Neural cell (in vitro differentiated cells): ENCODE results near the gene CSAG3. TPM values are rescaled to one million over a fixed set of nuclear protein-coding genes. Genes with fewer than 3 reads are reported as not detected.

ENCODE experiments used
- H2AFZ ChIP-seq: fragments of 200-600, 300-800 bp; sonication (generic), shearing (Covaris generic); 2 replicates; pipeline ENCODE4 v1.6.0; 2014; ENCODE audit warnings: low read depth, mild to moderate bottlenecking, antibody characterized with exemption, low read length, moderate library complexity
- H3F3A ChIP-seq: fragments of 200-600 bp; shearing (Covaris generic); 2 replicates; pipeline ENCODE4 v1.6.1; 2016; ENCODE audit warnings: mild to moderate bottlenecking, moderate library complexity, mixed read lengths, antibody characterized with exemption, low read length; ENCODE audit not compliant: insufficient read depth, poor library complexity, severe bottlenecking
- H3K27ac ChIP-seq: fragments of 200-600, 300-800 bp; sonication (generic), shearing (Covaris generic); 2 replicates; pipeline ENCODE4 v1.5.1; 2014; ENCODE audit warnings: mild to moderate bottlenecking, low read length, moderate library complexity
- H3K27me3 ChIP-seq: fragments of 300-800, 200-600 bp; sonication (generic), shearing (Covaris generic); 2 replicates; pipeline ENCODE4 v1.6.0; 2014; ENCODE audit warnings: mild to moderate bottlenecking, low read depth, low read length, moderate library complexity; ENCODE audit not compliant: insufficient read depth
- H3K36me3 ChIP-seq: fragments of 300-800, 200-600 bp; sonication (generic), shearing (Covaris generic); 2 replicates; pipeline ENCODE4 v1.5.1; 2014; ENCODE audit warnings: mild to moderate bottlenecking, antibody characterized with exemption, low read length, moderate library complexity; ENCODE audit not compliant: insufficient read depth
- H3K4me2 ChIP-seq: fragments of 300-800, 200-600 bp; sonication (generic), shearing (Covaris generic); 2 replicates; pipeline ENCODE4 v1.6.0; 2014; ENCODE audit warnings: mild to moderate bottlenecking, low read length
- H3K4me3 ChIP-seq: fragments of 300-800, 200-600 bp; sonication (generic), shearing (Covaris generic); 2 replicates; pipeline ENCODE4 v1.5.1; 2014; ENCODE audit warnings: mild to moderate bottlenecking, low read length, moderate library complexity
- H3K79me2 ChIP-seq: fragments of 200-600 bp; shearing (Covaris generic); replicated peaks from 2 replicates; pipeline ENCODE4 v1.6.0; 2014; ENCODE audit warnings: mild to moderate bottlenecking, low read length, moderate library complexity; ENCODE audit not compliant: insufficient read depth
- H3K9ac ChIP-seq: fragments of 300-800, 200-600 bp; sonication (generic), shearing (Covaris generic); 2 replicates; pipeline ENCODE4 v1.6.1; 2016; ENCODE audit warnings: mild to moderate bottlenecking, low read length, mixed read lengths
- H3K9me2 ChIP-seq: fragments of 200-600 bp; shearing (Covaris generic); 2 replicates; pipeline ENCODE4 v1.6.1; 2016; ENCODE audit warnings: mild to moderate bottlenecking, low read length, mixed read lengths; ENCODE audit not compliant: insufficient read depth
- H3K9me3 ChIP-seq: fragments of 200-600, 300-800 bp; sonication (generic), shearing (Covaris generic); 2 replicates; pipeline ENCODE4 v1.6.1; 2016; ENCODE audit warnings: mild to moderate bottlenecking, mixed run types, low read length, moderate library complexity, mixed read lengths
- H4K20me1 ChIP-seq: fragments of 200-600 bp; shearing (Covaris generic); 2 replicates; pipeline ENCODE4 v1.6.1; 2016; ENCODE audit warnings: mild to moderate bottlenecking, mixed run types; ENCODE audit not compliant: insufficient read depth
- MXI1 ChIP-seq: fragments of 450-650 bp; conservative IDR thresholded peaks from 2 replicates; pipeline ENCODE4 v1.6.1; 2014; ENCODE audit warnings: antibody characterized with exemption, mild to moderate bottlenecking; ENCODE audit not compliant: poor library complexity, severe bottlenecking
- polyA plus RNA-seq: library from polyadenylated mRNA; depleted of rRNA; stranded (reverse); fragments of >200 nt; gene quantifications from 2 replicates; pipeline ENCODE4 v1.2.3, GENCODE V29; 2014
- TF ChIP-seq, protein P1 (sequence below): IDR thresholded peaks from 2 replicates; pipeline ENCODE4 v1.6.1; 2012; ENCODE audit warnings: borderline replicate concordance

Gene CSAG3
- polyA plus RNA-seq, 1 donor from 2014 or later, result 1.2 TPM

DNA sequence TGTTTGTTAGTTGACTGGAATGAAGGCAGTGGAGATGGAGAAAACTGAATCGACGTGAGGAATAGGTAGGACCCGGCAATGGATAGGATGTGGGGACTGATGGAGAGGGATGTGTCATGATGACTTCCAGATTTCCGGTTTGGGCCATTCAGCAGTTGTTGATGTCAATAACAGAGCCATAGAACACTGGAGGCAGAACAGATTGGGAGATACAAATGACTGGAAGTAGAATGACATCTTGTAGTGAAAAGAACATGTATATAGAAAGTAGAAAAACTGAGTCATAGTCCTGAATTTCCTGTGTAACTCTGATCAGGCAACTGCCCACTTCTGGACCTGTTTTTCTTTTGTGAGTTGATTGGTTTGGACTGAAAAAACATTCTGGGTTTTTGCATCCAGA lies 47.0 kb downstream of the CSAG3 start:
- Histone ChIP-seq H3K27ac (no peak overlapping the region), H3K9me3 (no peaks in the 10 kb centered on the region), H3K4me3 (no peak overlapping the region), H3F3A (no peaks in the 10 kb centered on the region), H2AFZ (no peak overlapping the region), H3K9ac (no peak overlapping the region), H3K27me3 (no peaks in the 10 kb centered on the region), H3K79me2 (no peaks in the 10 kb centered on the region), H4K20me1 (no peaks in the 10 kb centered on the region), H3K36me3 (no peaks in the 10 kb centered on the region), H3K9me2 (no peaks in the 10 kb centered on the region), H3K4me2 (no peak overlapping the region)
- no peak for TF ChIP-seq MXI1
- TF ChIP-seq, protein P1, sequence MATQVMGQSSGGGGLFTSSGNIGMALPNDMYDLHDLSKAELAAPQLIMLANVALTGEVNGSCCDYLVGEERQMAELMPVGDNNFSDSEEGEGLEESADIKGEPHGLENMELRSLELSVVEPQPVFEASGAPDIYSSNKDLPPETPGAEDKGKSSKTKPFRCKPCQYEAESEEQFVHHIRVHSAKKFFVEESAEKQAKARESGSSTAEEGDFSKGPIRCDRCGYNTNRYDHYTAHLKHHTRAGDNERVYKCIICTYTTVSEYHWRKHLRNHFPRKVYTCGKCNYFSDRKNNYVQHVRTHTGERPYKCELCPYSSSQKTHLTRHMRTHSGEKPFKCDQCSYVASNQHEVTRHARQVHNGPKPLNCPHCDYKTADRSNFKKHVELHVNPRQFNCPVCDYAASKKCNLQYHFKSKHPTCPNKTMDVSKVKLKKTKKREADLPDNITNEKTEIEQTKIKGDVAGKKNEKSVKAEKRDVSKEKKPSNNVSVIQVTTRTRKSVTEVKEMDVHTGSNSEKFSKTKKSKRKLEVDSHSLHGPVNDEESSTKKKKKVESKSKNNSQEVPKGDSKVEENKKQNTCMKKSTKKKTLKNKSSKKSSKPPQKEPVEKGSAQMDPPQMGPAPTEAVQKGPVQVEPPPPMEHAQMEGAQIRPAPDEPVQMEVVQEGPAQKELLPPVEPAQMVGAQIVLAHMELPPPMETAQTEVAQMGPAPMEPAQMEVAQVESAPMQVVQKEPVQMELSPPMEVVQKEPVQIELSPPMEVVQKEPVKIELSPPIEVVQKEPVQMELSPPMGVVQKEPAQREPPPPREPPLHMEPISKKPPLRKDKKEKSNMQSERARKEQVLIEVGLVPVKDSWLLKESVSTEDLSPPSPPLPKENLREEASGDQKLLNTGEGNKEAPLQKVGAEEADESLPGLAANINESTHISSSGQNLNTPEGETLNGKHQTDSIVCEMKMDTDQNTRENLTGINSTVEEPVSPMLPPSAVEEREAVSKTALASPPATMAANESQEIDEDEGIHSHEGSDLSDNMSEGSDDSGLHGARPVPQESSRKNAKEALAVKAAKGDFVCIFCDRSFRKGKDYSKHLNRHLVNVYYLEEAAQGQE, result no peak

Other genes with a start within 250 kb of the CSAG3 start
- 1.0 and 1.2 TPM in 2 replicates for gene GABRQ, start 121.3 kb upstream of the CSAG3 start, polyA plus RNA-seq
- gene MAGEA3, start 60.4 kb upstream of the CSAG3 start, polyA plus RNA-seq, result not detected in 2 replicates
- gene CSAG2, start 49.9 kb upstream of the CSAG3 start, polyA plus RNA-seq, result 1.5 TPM in 1 of 2 replicates, not detected in the other
- gene MAGEA2B, start 44.6 kb upstream of the CSAG3 start, polyA plus RNA-seq, result 4.5 and 5.3 TPM in 2 replicates
- gene CSAG1, start 25.5 kb upstream of the CSAG3 start, polyA plus RNA-seq, result not detected in 2 replicates
- not detected in 2 replicates for gene MAGEA12, start 25.5 kb upstream of the CSAG3 start, polyA plus RNA-seq
- 1.6 and 1.8 TPM in 2 replicates for gene MAGEA2, start 5.4 kb upstream of the CSAG3 start, polyA plus RNA-seq
- not detected in 2 replicates for gene MAGEA6, start 10.5 kb downstream of the CSAG3 start, polyA plus RNA-seq
- 138 and 163 TPM in 2 replicates for gene CETN2, start 71.5 kb downstream of the CSAG3 start, polyA plus RNA-seq
- gene NSDHL, start 71.8 kb downstream of the CSAG3 start, polyA plus RNA-seq, result 18.4 and 21.7 TPM in 2 replicates
- gene ZNF185, start 138.8 kb downstream of the CSAG3 start, polyA plus RNA-seq, result 2.8 and 3.8 TPM in 2 replicates
- gene PNMA5, start 234.9 kb downstream of the CSAG3 start, polyA plus RNA-seq, result 1.0 and 1.4 TPM in 2 replicates